Fibroblast of the aortic adventitia (primary cell): ENCODE measurements around the gene PDGFRB. TPM values are rescaled to one million over a fixed set of nuclear protein-coding genes. Genes with fewer than 3 reads are reported as not detected.

ENCODE experiments used
- DNase-seq: peaks from one replicate; pipeline ENCODE4 v3.0.0-alpha.2; 2010; ENCODE audit warnings: low read depth
- H3K4me3 ChIP-seq: 2 replicates; pipeline ENCODE4 v1.5.1; 2011; ENCODE audit warnings: low read depth, mild to moderate bottlenecking, control low read depth, low read length, moderate library complexity
- CTCF ChIP-seq: IDR thresholded peaks from 2 replicates; pipeline ENCODE4 v1.5.1; 2011; ENCODE audit warnings: mild to moderate bottlenecking, low read length, control low read depth, inconsistent platforms; ENCODE audit not compliant: insufficient read depth
- total RNA-seq: library from RNA; depleted of rRNA; stranded (reverse); fragments of >200 nt; gene quantifications from 2 replicates; pipeline ENCODE4 v1.2.3, GENCODE V29; 2012; ENCODE audit warnings: low replicate concordance

The PDGFRB gene
- total RNA-seq, 1 donor, result 111 TPM

- no peak overlapping the region for H3K4me3 ChIP-seq
- TF ChIP-seq CTCF, result no peak
- no peak for DNase-seq
Measured at GRCh38 chr5:150196514-150196913, 40.9 kb upstream of the PDGFRB start.

GRCh38 chr5:150195736-150196485 is 40.3 kb upstream of the PDGFRB start:
- H3K4me3 ChIP-seq, result no peak overlapping the region
- no peak for DNase-seq
- TF ChIP-seq CTCF, result no peak

- no peak for DNase-seq
- H3K4me3 ChIP-seq, result no peak overlapping the region
- no peak for TF ChIP-seq CTCF
Measured at GRCh38 chr5:150192462-150192861, 36.8 kb upstream of the PDGFRB start.

GRCh38 chr5:150190987-150191386 is 35.3 kb upstream of the PDGFRB start:
- H3K4me3 ChIP-seq, result no peak overlapping the region
- no peak for TF ChIP-seq CTCF

GRCh38 chr5:150190503-150190979 is 34.9 kb upstream of the PDGFRB start:
- no peak for DNase-seq
- TF ChIP-seq CTCF, result no peak
- H3K4me3 ChIP-seq, result no peak overlapping the region

More at GRCh38 chr5:150190987-150191386, 35.3 kb upstream of the PDGFRB start:
- no peak for DNase-seq

- TF ChIP-seq CTCF, result no peak
- no peak for DNase-seq
- no peak within 1 kb of the TSS for H3K4me3 ChIP-seq
Measured at GRCh38 chr5:150189728-150190502, 34.3 kb upstream of the PDGFRB start, which contains the start of gene SLC6A7. Gene SLC6A7, plus strand, starts transcription at chr5:150190062. Its CDS starts 266 bp downstream, at chr5:150190328.
